ENCODE measurements around the gene OARD1.

OARD1 gene

GRCh38 chr6:41079080-41079479, 6.9 kb upstream of the OARD1 start:
- peaks cover 78% of the 10 kb centered on the region for H3K79me2 ChIP-seq (ENCODE audit: insufficient read depth, low read length)
- H3K9ac ChIP-seq (ENCODE audit: low read length) = no peak overlapping the region
- H3K27ac ChIP-seq (ENCODE audit: low read depth, low read length) = no peak overlapping the region
- H3K27me3 ChIP-seq (ENCODE audit: low read length) = no peaks in the 10 kb centered on the region
- no peaks in the 10 kb centered on the region for H3K9me3 ChIP-seq (ENCODE audit: insufficient read depth, low read length)
- no peak overlapping the region for H3K4me2 ChIP-seq (ENCODE audit: low read depth, low read length, poor library complexity, severe bottlenecking)
- no peak overlapping the region for H2AFZ ChIP-seq (ENCODE audit: low read depth, low read length, severe bottlenecking)
- peaks cover 36% of the 10 kb centered on the region for H3F3A ChIP-seq (ENCODE audit: insufficient read depth)
- H3K9me2 ChIP-seq (replicated peaks; ENCODE audit: insufficient read depth, low read length) = no peaks in the 10 kb centered on the region
- H4K20me1 ChIP-seq (ENCODE audit: low read depth, low read length) = no peaks in the 10 kb centered on the region
- no peak overlapping the region for H3K4me3 ChIP-seq (ENCODE audit: insufficient read depth, low read length, poor library complexity, severe bottlenecking)
- peaks cover 42% of the 10 kb centered on the region for H3K36me3 ChIP-seq (ENCODE audit: low read length)
- TF ChIP-seq EZH2phosphoT487 (conservative IDR thresholded peaks at IDR 0.05; ENCODE audit: low read length) = no peak
- TF ChIP-seq CTCF (IDR thresholded peaks at IDR 0.05; ENCODE audit: insufficient read depth, low read length, poor library complexity, severe bottlenecking) = no peak

GRCh38 chr6:41078101-41078500, 5.9 kb upstream of the OARD1 start:
- H4K20me1 ChIP-seq (ENCODE audit: low read depth, low read length) = no peaks in the 10 kb centered on the region
- no peak overlapping the region for H3K9ac ChIP-seq (ENCODE audit: low read length)
- peaks cover 88% of the 10 kb centered on the region for H3K79me2 ChIP-seq (ENCODE audit: insufficient read depth, low read length)
- H3K9me3 ChIP-seq (ENCODE audit: insufficient read depth, low read length) = no peaks in the 10 kb centered on the region
- H3K27me3 ChIP-seq (ENCODE audit: low read length) = no peaks in the 10 kb centered on the region
- TF ChIP-seq EZH2phosphoT487 (conservative IDR thresholded peaks at IDR 0.05; ENCODE audit: low read length) = no peak
- TF ChIP-seq CTCF (IDR thresholded peaks at IDR 0.05; ENCODE audit: insufficient read depth, low read length, poor library complexity, severe bottlenecking) = no peak
- H3K9me2 ChIP-seq (replicated peaks; ENCODE audit: insufficient read depth, low read length) = no peaks in the 10 kb centered on the region
- peaks cover 36% of the 10 kb centered on the region for H3K36me3 ChIP-seq (ENCODE audit: low read length)
- H3K4me2 ChIP-seq (ENCODE audit: low read depth, low read length, poor library complexity, severe bottlenecking) = peak overlapping the region; percentile 0
- peaks cover 37% of the 10 kb centered on the region for H3F3A ChIP-seq (ENCODE audit: insufficient read depth)
- no peak overlapping the region for H3K4me3 ChIP-seq (ENCODE audit: insufficient read depth, low read length, poor library complexity, severe bottlenecking)
- no peak overlapping the region for H3K27ac ChIP-seq (ENCODE audit: low read depth, low read length)
- no peak overlapping the region for H2AFZ ChIP-seq (ENCODE audit: low read depth, low read length, severe bottlenecking)

- Histone ChIP-seq H3K9me2 (replicated peaks; ENCODE audit: insufficient read depth, low read length) (no peaks in the 10 kb centered on the region), H2AFZ (ENCODE audit: low read depth, low read length, severe bottlenecking) (no peak overlapping the region), H4K20me1 (ENCODE audit: low read depth, low read length) (no peaks in the 10 kb centered on the region), H3K4me2 (ENCODE audit: low read depth, low read length, poor library complexity, severe bottlenecking) (peak overlapping the region; percentile 2), H3K27me3 (ENCODE audit: low read length) (no peaks in the 10 kb centered on the region), H3K27ac (ENCODE audit: low read depth, low read length) (no peak overlapping the region), H3F3A (ENCODE audit: insufficient read depth) (peaks cover 37% of the 10 kb centered on the region), H3K9me3 (ENCODE audit: insufficient read depth, low read length) (no peaks in the 10 kb centered on the region), H3K4me3 (ENCODE audit: insufficient read depth, low read length, poor library complexity, severe bottlenecking) (no peak overlapping the region), H3K36me3 (ENCODE audit: low read length) (peaks cover 34% of the 10 kb centered on the region), H3K9ac (ENCODE audit: low read length) (no peak overlapping the region), H3K79me2 (ENCODE audit: insufficient read depth, low read length) (peaks cover 88% of the 10 kb centered on the region)
- TF ChIP-seq EZH2phosphoT487 (conservative IDR thresholded peaks at IDR 0.05; ENCODE audit: low read length) (no peak), CTCF (IDR thresholded peaks at IDR 0.05; ENCODE audit: insufficient read depth, low read length, poor library complexity, severe bottlenecking) (no peak)
Observed at GRCh38 chr6:41077536-41077935, 5.4 kb upstream of the OARD1 start.

All from SU-DHL-6 (cell line).